NT2/D1 (cell line): ENCODE data around the gene CEMIP2.

ENCODE experiments used
- DNase-seq: peaks from one replicate; pipeline ENCODE4 v3.0.0-alpha.2; 2011; ENCODE audit warnings: low read depth, low spot score
- H3K27me3 ChIP-seq: 2 replicates; pipeline ENCODE4 v1.6.0; 2011; ENCODE audit warnings: mild to moderate bottlenecking; ENCODE audit not compliant: insufficient read length, insufficient read depth
- H3K36me3 ChIP-seq: 2 replicates; pipeline ENCODE4 v1.6.1; 2011; ENCODE audit warnings: mild to moderate bottlenecking, low read length, mixed read lengths; ENCODE audit not compliant: insufficient read depth, insufficient read length
- H3K4me1 ChIP-seq: 2 replicates; pipeline ENCODE4 v1.5.1; 2011; ENCODE audit not compliant: insufficient read depth, insufficient read length
- H3K4me3 ChIP-seq: 2 replicates; pipeline ENCODE4 v1.5.1; 2011; ENCODE audit warnings: low read depth; ENCODE audit not compliant: insufficient read length
- H3K9ac ChIP-seq: 2 replicates; pipeline ENCODE4 v1.6.0; 2011; ENCODE audit warnings: low read depth; ENCODE audit not compliant: insufficient read length
- H3K9me3 ChIP-seq: 2 replicates; pipeline ENCODE4 v1.5.1; 2011; ENCODE audit warnings: mild to moderate bottlenecking, low read length; ENCODE audit not compliant: insufficient read depth
- SUZ12 ChIP-seq: IDR thresholded peaks from 2 replicates; pipeline ENCODE4 v1.6.1; 2011; ENCODE audit not compliant: insufficient read length, insufficient read depth; ENCODE audit errors: extremely low read depth
- YY1 ChIP-seq: IDR thresholded peaks from 2 replicates; pipeline ENCODE4 v1.6.1; 2011; ENCODE audit not compliant: insufficient read length, insufficient read depth
- ZNF274 ChIP-seq: IDR thresholded peaks from 2 replicates; pipeline ENCODE4 v1.6.1; 2011; ENCODE audit warnings: mild to moderate bottlenecking, low read depth, low read length

Gene CEMIP2

DNA sequence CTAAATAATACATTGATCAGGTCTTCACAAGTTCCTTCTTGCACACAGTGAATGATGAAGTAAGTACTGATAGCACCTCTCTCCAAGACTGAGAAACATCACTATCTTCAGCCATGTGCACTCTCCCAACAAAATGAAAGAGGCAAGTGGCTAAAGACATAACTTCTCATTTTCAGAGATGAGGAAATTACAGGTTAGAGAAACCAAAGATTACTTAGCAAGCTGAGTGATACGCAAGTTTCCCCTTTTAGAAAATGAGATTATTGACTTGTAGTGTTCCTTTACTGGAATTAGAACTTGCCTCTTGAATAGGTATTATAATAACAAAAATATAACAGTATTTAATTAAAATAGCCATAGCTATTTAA is 21.6 kb downstream of the CEMIP2 start:
- H3K9ac ChIP-seq = no peak overlapping the region
- no peaks in the 10 kb centered on the region for H3K27me3 ChIP-seq
- TF ChIP-seq YY1 (no peak), ZNF274 (no peak), SUZ12 (no peak)
- H3K4me1 ChIP-seq = peaks cover 2% of the 10 kb centered on the region
- H3K4me3 ChIP-seq = no peak overlapping the region
- DNase-seq = no peak
- H3K36me3 ChIP-seq = peaks cover 72% of the 10 kb centered on the region
- H3K9me3 ChIP-seq = no peaks in the 10 kb centered on the region

DNA sequence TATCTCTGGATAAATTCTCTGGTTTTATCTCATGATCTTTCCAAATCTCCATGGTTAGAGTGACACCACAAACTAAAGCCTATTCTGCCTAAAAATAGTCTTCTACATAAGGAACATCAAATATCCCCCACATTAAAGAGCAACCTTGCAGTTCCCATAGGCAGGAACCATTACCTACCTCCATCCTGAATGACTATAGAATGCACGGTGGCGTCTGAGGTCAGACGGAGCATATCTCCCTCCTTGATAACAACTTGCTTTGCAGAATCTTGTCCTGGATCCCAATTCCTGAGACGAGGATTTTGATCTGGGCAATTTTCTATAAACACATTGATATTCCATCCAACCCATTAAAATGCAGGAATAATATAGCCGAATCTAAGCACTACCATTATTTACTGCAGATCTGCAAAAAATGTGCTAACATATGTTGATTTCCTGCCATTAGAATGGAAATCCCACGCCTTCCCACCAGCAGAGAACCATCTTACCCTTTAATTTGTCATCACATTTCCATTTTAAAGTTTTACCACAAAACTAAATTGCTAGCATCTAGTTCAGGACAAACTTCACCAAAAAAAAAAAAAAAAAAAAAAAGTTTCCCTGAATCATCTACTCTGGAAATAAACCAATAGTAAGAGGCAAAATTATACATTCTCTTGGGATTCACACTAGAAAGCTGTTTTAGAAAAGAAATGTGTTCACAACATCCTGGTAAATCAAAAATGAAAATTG is 22.1 kb downstream of the CEMIP2 start:
- no peak for DNase-seq
- Histone ChIP-seq H3K27me3 (no peaks in the 10 kb centered on the region), H3K9ac (no peak overlapping the region), H3K36me3 (peaks cover 72% of the 10 kb centered on the region), H3K4me1 (peaks cover 2% of the 10 kb centered on the region), H3K9me3 (no peaks in the 10 kb centered on the region), H3K4me3 (no peak overlapping the region)
- TF ChIP-seq YY1 (no peak), SUZ12 (no peak), ZNF274 (no peak)

DNA sequence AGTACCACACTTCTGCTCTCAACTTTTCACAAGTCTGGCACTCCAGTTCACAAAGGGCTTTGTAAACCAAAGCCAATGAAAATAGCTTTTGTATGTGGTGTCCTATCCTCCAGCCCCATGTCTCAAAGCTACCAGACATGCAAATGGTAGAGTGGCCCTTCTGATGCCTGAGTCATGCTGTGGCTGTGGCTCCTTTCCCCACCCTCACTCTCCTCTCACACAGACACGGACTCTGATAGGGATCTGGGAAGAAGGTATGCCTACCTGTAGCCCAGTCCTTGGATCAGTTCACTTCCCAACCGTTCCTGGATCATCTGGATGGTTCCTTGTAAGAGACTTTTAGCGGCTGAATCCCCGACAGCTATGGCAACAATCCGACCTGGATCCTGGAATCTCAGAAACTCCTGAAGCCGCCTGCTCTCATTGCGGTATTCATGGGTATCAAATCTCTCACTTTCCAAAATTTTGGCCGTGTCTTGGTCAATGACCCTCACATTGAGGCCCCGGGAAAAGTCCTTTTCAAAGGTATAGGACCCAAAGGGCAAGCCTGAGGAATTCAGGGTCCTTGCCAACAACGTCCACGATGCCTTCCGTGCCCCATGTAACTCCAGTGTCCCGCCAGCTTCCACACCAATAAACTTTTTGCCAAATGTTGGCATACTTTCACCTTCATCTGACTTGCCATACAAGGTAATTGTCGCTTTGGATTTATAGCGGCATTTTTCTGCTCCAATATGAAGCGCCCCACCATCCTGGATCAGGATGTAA is 23.4 kb downstream of the CEMIP2 start:
- Histone ChIP-seq H3K27me3 (no peaks in the 10 kb centered on the region), H3K9ac (no peak overlapping the region), H3K4me3 (no peak overlapping the region), H3K36me3 (peaks cover 73% of the 10 kb centered on the region), H3K9me3 (no peaks in the 10 kb centered on the region), H3K4me1 (peaks cover 2% of the 10 kb centered on the region)
- no peak for TF ChIP-seq YY1
- no peak for TF ChIP-seq ZNF274
- no peak for TF ChIP-seq SUZ12
- no peak for DNase-seq

DNA sequence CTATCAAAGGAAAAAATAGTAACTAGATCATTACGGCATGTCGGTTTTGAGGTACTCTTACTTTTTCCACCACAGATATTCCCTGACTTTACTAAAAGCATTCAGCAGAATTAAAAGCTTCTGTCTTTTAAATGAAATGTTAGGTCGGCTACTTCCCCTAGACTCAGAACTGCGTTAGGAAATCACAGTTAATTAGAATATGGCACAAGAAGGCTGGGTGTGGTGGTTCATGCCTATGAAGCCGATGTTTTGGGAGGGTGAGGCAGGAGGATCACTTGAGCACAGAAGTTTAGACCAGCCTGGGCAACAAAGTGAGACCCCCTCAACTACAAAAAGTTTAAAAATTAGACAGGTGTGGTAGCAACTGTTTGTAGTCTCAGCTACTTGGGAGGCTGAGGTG is 24.4 kb downstream of the CEMIP2 start:
- Histone ChIP-seq H3K4me1 (peaks cover 2% of the 10 kb centered on the region), H3K36me3 (peaks cover 72% of the 10 kb centered on the region), H3K9ac (no peak overlapping the region), H3K4me3 (no peak overlapping the region), H3K27me3 (no peaks in the 10 kb centered on the region), H3K9me3 (no peaks in the 10 kb centered on the region)
- DNase-seq = no peak
- TF ChIP-seq YY1 (no peak), SUZ12 (no peak), ZNF274 (no peak)

DNA sequence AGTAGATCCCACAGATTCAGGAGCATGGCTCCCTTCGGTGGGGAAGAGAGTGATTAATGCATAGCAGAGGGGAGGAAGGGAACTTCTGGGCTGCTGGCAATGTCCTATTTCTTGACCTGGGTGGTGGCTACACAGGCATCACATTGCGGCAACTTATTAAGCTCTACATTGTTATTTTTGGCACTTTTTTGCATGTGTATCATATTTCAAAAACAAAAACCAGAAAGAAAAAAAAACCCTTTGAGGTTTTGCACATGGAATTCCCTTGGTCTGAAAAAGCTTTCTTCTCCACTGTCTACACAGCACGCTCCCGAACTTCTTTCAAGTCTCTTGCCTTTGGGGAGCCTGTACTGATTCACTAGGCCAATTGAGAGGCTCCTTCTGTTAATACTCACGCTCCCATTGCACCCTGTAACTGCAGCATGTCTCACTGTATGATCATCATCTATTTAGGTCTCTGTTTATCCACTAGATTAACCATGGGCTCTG is 25.1 kb downstream of the CEMIP2 start:
- no peak for DNase-seq
- H3K9ac ChIP-seq = no peak overlapping the region
- H3K4me1 ChIP-seq = peaks cover 2% of the 10 kb centered on the region
- no peaks in the 10 kb centered on the region for H3K9me3 ChIP-seq
- no peaks in the 10 kb centered on the region for H3K27me3 ChIP-seq
- H3K4me3 ChIP-seq = no peak overlapping the region
- TF ChIP-seq YY1 = no peak
- TF ChIP-seq ZNF274 = no peak
- no peak for TF ChIP-seq SUZ12
- H3K36me3 ChIP-seq = peaks cover 70% of the 10 kb centered on the region

DNA sequence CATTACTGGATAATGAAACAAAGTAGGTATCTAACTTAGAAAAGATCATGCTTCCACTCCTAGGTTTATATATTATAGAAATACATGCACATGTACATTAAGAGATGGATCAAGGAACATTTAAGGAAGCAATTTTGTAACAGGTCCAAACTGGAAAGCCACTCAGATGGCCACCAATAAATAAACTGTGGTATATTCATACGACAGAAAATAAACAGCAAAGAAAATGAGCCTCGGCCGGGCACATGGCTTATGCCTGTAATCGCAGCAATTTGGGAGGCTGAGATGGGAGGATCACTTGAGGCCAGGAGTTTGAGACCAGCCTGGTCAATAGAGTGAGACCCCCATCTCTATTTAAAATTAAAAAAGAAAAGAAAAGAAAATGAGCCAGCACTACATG is 25.6 kb downstream of the CEMIP2 start:
- DNase-seq = no peak
- Histone ChIP-seq H3K27me3 (no peaks in the 10 kb centered on the region), H3K9ac (no peak overlapping the region), H3K4me1 (peaks cover 2% of the 10 kb centered on the region), H3K36me3 (peaks cover 64% of the 10 kb centered on the region), H3K9me3 (no peaks in the 10 kb centered on the region), H3K4me3 (no peak overlapping the region)
- TF ChIP-seq SUZ12 (no peak), ZNF274 (no peak), YY1 (no peak)

DNA sequence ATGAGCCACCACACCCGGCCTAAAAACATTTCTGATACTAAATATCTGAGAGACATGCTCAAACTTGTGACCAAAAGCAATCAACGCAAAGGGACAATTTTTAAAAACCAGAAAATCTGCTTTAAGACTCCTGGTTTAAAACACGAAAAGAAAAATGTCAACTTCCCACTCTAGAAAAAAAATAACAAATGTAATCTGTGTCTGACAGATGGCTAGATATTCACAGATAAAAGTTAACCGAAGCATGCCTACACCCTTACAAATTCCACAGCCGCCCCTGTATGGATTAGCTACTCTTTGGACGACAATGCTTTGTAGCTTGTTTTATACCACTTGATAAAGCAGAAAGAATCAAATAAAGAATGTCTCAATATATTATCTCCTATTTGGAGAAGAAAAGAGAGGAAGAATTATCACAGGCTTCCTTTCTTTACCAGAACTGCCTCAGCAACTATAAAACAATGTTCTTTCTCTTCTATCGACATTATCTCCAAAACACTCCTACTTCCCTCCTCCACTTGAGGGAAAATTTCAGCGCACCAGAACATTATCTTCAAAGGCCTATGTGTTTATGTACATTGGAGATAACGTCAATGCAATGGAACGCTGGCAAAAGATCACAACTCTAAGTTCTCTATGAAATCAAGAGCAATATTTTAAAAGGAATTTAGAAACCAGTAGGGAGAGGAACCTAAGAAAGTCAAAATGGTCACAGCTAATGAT is 26.2 kb downstream of the CEMIP2 start:
- Histone ChIP-seq H3K4me1 (peaks cover 2% of the 10 kb centered on the region), H3K9me3 (no peaks in the 10 kb centered on the region), H3K27me3 (no peaks in the 10 kb centered on the region), H3K4me3 (no peak overlapping the region), H3K9ac (no peak overlapping the region), H3K36me3 (peaks cover 58% of the 10 kb centered on the region)
- TF ChIP-seq ZNF274 = no peak
- no peak for TF ChIP-seq SUZ12
- no peak for TF ChIP-seq YY1
- no peak for DNase-seq

DNA sequence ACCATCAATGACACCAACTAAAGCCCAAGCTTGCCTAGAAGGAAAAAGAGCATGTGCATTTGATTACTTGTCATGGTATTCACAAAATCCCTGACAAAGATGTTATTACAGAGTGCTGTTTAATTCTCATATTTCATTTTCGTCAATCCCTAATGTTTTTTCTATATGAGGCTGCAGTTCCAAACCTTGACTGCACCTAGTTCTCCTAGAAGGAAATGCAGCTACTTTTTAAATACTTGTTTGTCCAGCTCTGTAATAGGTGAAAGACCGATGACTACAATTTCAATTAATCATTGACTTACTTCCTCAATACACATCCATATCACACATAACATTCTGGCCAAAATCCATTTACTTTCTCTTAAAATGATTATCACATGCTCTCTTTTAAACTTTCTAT is 28.1 kb downstream of the CEMIP2 start:
- DNase-seq = no peak
- Histone ChIP-seq H3K9ac (no peak overlapping the region), H3K4me1 (peaks cover 2% of the 10 kb centered on the region), H3K36me3 (peaks cover 64% of the 10 kb centered on the region), H3K9me3 (no peaks in the 10 kb centered on the region), H3K4me3 (no peak overlapping the region), H3K27me3 (no peaks in the 10 kb centered on the region)
- TF ChIP-seq ZNF274 (no peak), YY1 (no peak), SUZ12 (no peak)
